Esophagus (tissue), 2 donors: ENCODE measurements around the gene MS4A2. TPM values are rescaled to one million over a fixed set of nuclear protein-coding genes. Genes with fewer than 3 reads are reported as not detected.

Experiments
- H3K27ac ChIP-seq, 2 donors: one replicate each; pipeline ENCODE4 v1.5.1; 2013; ENCODE audit warnings: low read depth in 2 of 2, mild to moderate bottlenecking in 2 of 2, inconsistent platforms in 1 of 2, low read length in 1 of 2, moderate library complexity in 1 of 2
- H3K27me3 ChIP-seq, 2 donors: one replicate each; pipeline ENCODE4 v1.6.1; 2013; ENCODE audit warnings: low read length in 2 of 2, control low read depth in 1 of 2, mild to moderate bottlenecking in 1 of 2; ENCODE audit not compliant: insufficient read depth in 2 of 2, control insufficient read depth in 1 of 2
- H3K36me3 ChIP-seq, 2 donors: one replicate each; pipeline ENCODE4 v1.6.1; 2013; ENCODE audit warnings: low read length in 1 of 2; ENCODE audit not compliant: control insufficient read depth in 2 of 2, insufficient read depth in 2 of 2
- H3K4me1 ChIP-seq, 2 donors: one replicate each; pipeline ENCODE4 v1.6.1; 2013; ENCODE audit warnings: low read length in 1 of 2; ENCODE audit not compliant: control insufficient read depth in 2 of 2, insufficient read depth in 2 of 2
- H3K4me3 ChIP-seq, 2 donors: one replicate each; pipeline ENCODE4 v1.5.1; 2013; ENCODE audit warnings: low read length in 2 of 2, mild to moderate bottlenecking in 2 of 2, low read depth in 1 of 2, moderate library complexity in 1 of 2
- H3K9me3 ChIP-seq, 2 donors: one replicate each; pipeline ENCODE4 v1.6.1; 2013; ENCODE audit warnings: mild to moderate bottlenecking in 2 of 2, low read depth in 1 of 2, low read length in 1 of 2, moderate library complexity in 1 of 2; ENCODE audit not compliant: control insufficient read depth in 2 of 2, insufficient read depth in 1 of 2
- WGBS, 2 donors: extraction: QIAGEN DNeasy Blood & Tissue Kit; methylation state at CpG; one replicate each; pipeline ENCODE4 v1.1.7; 2013; 5-methylcytosine and 5-hydroxymethylcytosine counted together
- polyA plus RNA-seq, 2 donors: library from polyadenylated mRNA; stranded (reverse); fragments of 200-250 nt; gene quantifications; one replicate each; pipeline ENCODE4 v1.2.3, GENCODE V29; 2013
- donor health status: healthy with polysubstance abuse.
- donor health status: Bipolar disorder and iron deficiency.

MS4A2 gene
- polyA plus RNA-seq, 2 donors = 0.08 to 0.42 TPM

DNA sequence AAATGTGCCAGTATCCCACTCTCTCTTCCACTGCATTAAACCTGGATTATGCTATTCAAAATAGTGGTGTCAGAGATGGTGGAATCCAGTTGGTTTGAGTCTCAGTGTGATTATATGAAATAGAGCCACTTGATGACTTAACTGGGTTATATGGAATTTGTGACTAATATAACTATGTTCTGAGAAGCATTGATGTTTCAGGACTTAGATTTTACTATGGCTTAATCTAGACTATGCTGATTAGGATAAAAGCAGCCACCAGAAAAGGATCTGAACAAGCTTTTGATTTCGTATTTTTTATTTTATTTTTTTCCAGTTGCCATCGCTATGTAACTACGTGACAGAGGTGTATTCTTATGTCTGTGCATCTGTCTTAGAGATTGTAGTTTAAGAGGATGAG lies 55.3 kb downstream of the MS4A2 start:
- H3K27me3 ChIP-seq = no peaks in the 10 kb centered on the region
- WGBS, 2 donors = 76 to 89% methylated on average over 3 of the region's 3 CpGs

GRCh38 chr11:60145677-60146076 lies 57.2 kb downstream of the MS4A2 start:
- no peaks in the 10 kb centered on the region for H3K4me1 ChIP-seq
- H3K27ac ChIP-seq = no peak overlapping the region
- H3K27me3 ChIP-seq = no peaks in the 10 kb centered on the region
- no peak overlapping the region for H3K4me3 ChIP-seq
- no peaks in the 10 kb centered on the region for H3K9me3 ChIP-seq
- WGBS, 2 donors = 71 to 80% methylated on average over 3 of the region's 3 CpGs
- no peaks in the 10 kb centered on the region for H3K36me3 ChIP-seq

More for the DNA sequence above, 55.3 kb downstream of the MS4A2 start:
- no peak overlapping the region for H3K4me3 ChIP-seq
- H3K4me1 ChIP-seq = no peaks in the 10 kb centered on the region
- H3K27ac ChIP-seq = no peak overlapping the region
- no peaks in the 10 kb centered on the region for H3K9me3 ChIP-seq
- no peaks in the 10 kb centered on the region for H3K36me3 ChIP-seq

Other genes with a start within 250 kb of the MS4A2 start
- under 1 TPM; 0.07 to 0.24 TPM for gene CBLIF, start 243.2 kb upstream of the MS4A2 start, polyA plus RNA-seq
- 10 to 100 TPM in 1 of 2 donors, 1 to 10 TPM in 1; 6.9 to 10.9 TPM for gene TCN1, start 222.2 kb upstream of the MS4A2 start, polyA plus RNA-seq
- gene OOSP3, start 209.9 kb upstream of the MS4A2 start, polyA plus RNA-seq = not detected
- gene OOSP1, start 150.2 kb upstream of the MS4A2 start, polyA plus RNA-seq = not detected
- gene OOSP4A, start 124.6 kb upstream of the MS4A2 start, polyA plus RNA-seq = not detected
- not detected for gene OOSP4B, start 71.5 kb upstream of the MS4A2 start, polyA plus RNA-seq
- not detected for gene OOSP2, start 48.3 kb upstream of the MS4A2 start, polyA plus RNA-seq
- not detected for gene MS4A3, start 32.0 kb upstream of the MS4A2 start, polyA plus RNA-seq
- 10 to 100 TPM in 1 of 2 donors, 1 to 10 TPM in 1; 7.4 to 11.4 TPM for gene MS4A6A, start 94.4 kb downstream of the MS4A2 start, polyA plus RNA-seq
- under 1 TPM; 0.37 to 0.51 TPM for gene MS4A4E, start 154.5 kb downstream of the MS4A2 start, polyA plus RNA-seq
- gene MS4A4A, start 192.0 kb downstream of the MS4A2 start, polyA plus RNA-seq = 1 to 10 TPM; 1.3 to 1.7 TPM
- not detected for gene MS4A6E, start 238.6 kb downstream of the MS4A2 start, polyA plus RNA-seq